ENCODE data around the gene EEF1AKMT4. TPM values are rescaled to one million over a fixed set of nuclear protein-coding genes. Genes with fewer than 3 reads are reported as not detected.

EEF1AKMT4 gene
- total and polyA plus RNA-seq, 4 donors = 2.1 to 13.9 (median 10.8) TPM

GRCh38 chr3:184290331-184290730 is 40.9 kb downstream of the EEF1AKMT4 start:
- 89% methylated on average over 10 of the region's 10 CpGs for WGBS
- Histone ChIP-seq H3K4me1 (ENCODE audit: control insufficient read depth in 4 of 4, insufficient read depth in 4 of 4, low read length in 3 of 4) (no peaks in the 10 kb centered on the region), H3K9me3 (ENCODE audit: control insufficient read depth in 4 of 4, low read length in 3 of 4) (no peaks in the 10 kb centered on the region), H3K9ac (ENCODE audit: low read depth in 1 of 2, low read length in 2 of 2) (no peak overlapping the region), H3K27ac (ENCODE audit: low read depth in 1 of 2, low read length in 2 of 2) (no peak overlapping the region), H3K36me3 (ENCODE audit: control insufficient read depth in 4 of 4, insufficient read depth in 3 of 4, low read depth in 1 of 4, low read length in 3 of 4) (no peaks in the 10 kb centered on the region), H3K4me3 (ENCODE audit: low read depth in 1 of 3, low read length in 3 of 3) (no peak overlapping the region), H3K27me3 (ENCODE audit: control insufficient read depth in 4 of 4, insufficient read depth in 4 of 4, low read length in 3 of 4) (no peaks in the 10 kb centered on the region)
- no peak for DNase-seq (ENCODE audit: low spot score)
- TF ChIP-seq SP1 (IDR thresholded peaks at IDR 0.05) = no peak
- no peak for TF ChIP-seq RAD21 (IDR thresholded peaks at IDR 0.05)
- TF ChIP-seq JUND (IDR thresholded peaks at IDR 0.05) = no peak
- TF ChIP-seq REST (IDR thresholded peaks at IDR 0.05) = no peak
- no peak for TF ChIP-seq HNF4G (IDR thresholded peaks at IDR 0.05)
- TF ChIP-seq FOXA2 (IDR thresholded peaks at IDR 0.05) = no peak
- no peak for TF ChIP-seq MAX (IDR thresholded peaks at IDR 0.05)

GRCh38 chr3:184291044-184291737 is 41.7 kb downstream of the EEF1AKMT4 start:
- Histone ChIP-seq H3K9ac (ENCODE audit: low read depth in 1 of 2, low read length in 2 of 2) (no peak overlapping the region), H3K36me3 (ENCODE audit: control insufficient read depth in 4 of 4, insufficient read depth in 3 of 4, low read depth in 1 of 4, low read length in 3 of 4) (no peaks in the 10 kb centered on the region), H3K27ac (ENCODE audit: low read depth in 1 of 2, low read length in 2 of 2) (no peak overlapping the region), H3K27me3 (ENCODE audit: control insufficient read depth in 4 of 4, insufficient read depth in 4 of 4, low read length in 3 of 4) (no peaks in the 10 kb centered on the region), H3K4me3 (ENCODE audit: low read depth in 1 of 3, low read length in 3 of 3) (no peak overlapping the region), H3K4me1 (ENCODE audit: control insufficient read depth in 4 of 4, insufficient read depth in 4 of 4, low read length in 3 of 4) (no peaks in the 10 kb centered on the region), H3K9me3 (ENCODE audit: control insufficient read depth in 4 of 4, low read length in 3 of 4) (no peaks in the 10 kb centered on the region)
- WGBS = 83% methylated on average over 22 of the region's 22 CpGs
- no peak for DNase-seq (ENCODE audit: low spot score)
- no peak for TF ChIP-seq ZBTB33 (IDR thresholded peaks at IDR 0.05)
- TF ChIP-seq HNF4G (IDR thresholded peaks at IDR 0.05) = no peak
- no peak for TF ChIP-seq RXRA (IDR thresholded peaks at IDR 0.05)
- TF ChIP-seq FOXA2 (IDR thresholded peaks at IDR 0.05) = no peak
- TF ChIP-seq FOXA1 (IDR thresholded peaks at IDR 0.05) = no peak
- TF ChIP-seq YY1 (IDR thresholded peaks at IDR 0.05) = no peak
- no peak for TF ChIP-seq GABPA (IDR thresholded peaks at IDR 0.05 in 1 of 2, conservative IDR thresholded peaks at IDR 0.05 in 1 of 2)
- no peak for TF ChIP-seq ATF3 (IDR thresholded peaks at IDR 0.05)
- TF ChIP-seq NR2F2 (IDR thresholded peaks at IDR 0.05) = no peak
- no peak for TF ChIP-seq SP1 (IDR thresholded peaks at IDR 0.05)
- no peak for TF ChIP-seq HNF4A (conservative IDR thresholded peaks at IDR 0.05)
- no peak for TF ChIP-seq RAD21 (IDR thresholded peaks at IDR 0.05)
- no peak for TF ChIP-seq MAX (IDR thresholded peaks at IDR 0.05)
- no peak for TF ChIP-seq EGR1 (IDR thresholded peaks at IDR 0.05; ENCODE audit: low read depth in 2 of 2)
- TF ChIP-seq CTCF (IDR thresholded peaks at IDR 0.05; ENCODE audit: low read depth, low read length, missing input control) = no peak
